ENCODE results near the gene GLOD4. TPM values are rescaled to one million over a fixed set of nuclear protein-coding genes. Genes with fewer than 3 reads are reported as not detected.

Gene GLOD4
- total RNA-seq, 4 donors from 2014 or later = 37.4 to 89.2 (median 46.0) TPM

DNA sequence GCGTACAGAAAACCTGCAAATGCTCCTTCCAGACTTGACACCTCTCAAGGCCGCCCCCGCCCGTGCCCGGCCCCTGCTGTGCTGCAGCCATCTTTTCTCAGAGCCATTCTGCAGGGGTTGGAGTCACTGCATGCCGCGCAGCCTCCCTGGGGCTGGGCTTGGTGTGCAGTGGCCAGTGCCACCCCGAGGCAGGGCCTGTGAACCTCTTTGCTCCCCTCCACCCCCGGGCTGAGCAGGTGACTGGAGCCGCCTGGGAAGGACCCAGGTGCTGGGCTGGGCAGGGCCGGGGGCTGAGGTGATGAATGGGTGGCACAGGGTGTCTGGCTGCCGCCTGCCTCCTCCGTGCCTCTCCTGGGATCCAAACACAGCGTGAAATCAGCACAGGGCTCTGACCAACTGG is 20.4 kb upstream of the GLOD4 start:
- DNase-seq = no peak
- Histone ChIP-seq H3K27ac (no peak overlapping the region), H3K27me3 (no peaks in the 10 kb centered on the region), H3K9me3 (no peaks in the 10 kb centered on the region), H3K4me3 (no peak overlapping the region), H3K36me3 (peaks cover 0 to 82% (median 5%) of the 10 kb centered on the region in 3 donors), H3K4me1 (no peaks in the 10 kb centered on the region)
- intact Hi-C loops (cut with DNase I) = no loop called here
- 96 to 100% methylated on average over 4 to 5 of the region's 14 CpGs for WGBS, 2 donors
- TF ChIP-seq, protein P1, sequence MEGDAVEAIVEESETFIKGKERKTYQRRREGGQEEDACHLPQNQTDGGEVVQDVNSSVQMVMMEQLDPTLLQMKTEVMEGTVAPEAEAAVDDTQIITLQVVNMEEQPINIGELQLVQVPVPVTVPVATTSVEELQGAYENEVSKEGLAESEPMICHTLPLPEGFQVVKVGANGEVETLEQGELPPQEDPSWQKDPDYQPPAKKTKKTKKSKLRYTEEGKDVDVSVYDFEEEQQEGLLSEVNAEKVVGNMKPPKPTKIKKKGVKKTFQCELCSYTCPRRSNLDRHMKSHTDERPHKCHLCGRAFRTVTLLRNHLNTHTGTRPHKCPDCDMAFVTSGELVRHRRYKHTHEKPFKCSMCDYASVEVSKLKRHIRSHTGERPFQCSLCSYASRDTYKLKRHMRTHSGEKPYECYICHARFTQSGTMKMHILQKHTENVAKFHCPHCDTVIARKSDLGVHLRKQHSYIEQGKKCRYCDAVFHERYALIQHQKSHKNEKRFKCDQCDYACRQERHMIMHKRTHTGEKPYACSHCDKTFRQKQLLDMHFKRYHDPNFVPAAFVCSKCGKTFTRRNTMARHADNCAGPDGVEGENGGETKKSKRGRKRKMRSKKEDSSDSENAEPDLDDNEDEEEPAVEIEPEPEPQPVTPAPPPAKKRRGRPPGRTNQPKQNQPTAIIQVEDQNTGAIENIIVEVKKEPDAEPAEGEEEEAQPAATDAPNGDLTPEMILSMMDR (IDR thresholded peaks at IDR 0.05) = no peak
- TF ChIP-seq POLR2A (IDR thresholded peaks at IDR 0.05) = no peak

DNA sequence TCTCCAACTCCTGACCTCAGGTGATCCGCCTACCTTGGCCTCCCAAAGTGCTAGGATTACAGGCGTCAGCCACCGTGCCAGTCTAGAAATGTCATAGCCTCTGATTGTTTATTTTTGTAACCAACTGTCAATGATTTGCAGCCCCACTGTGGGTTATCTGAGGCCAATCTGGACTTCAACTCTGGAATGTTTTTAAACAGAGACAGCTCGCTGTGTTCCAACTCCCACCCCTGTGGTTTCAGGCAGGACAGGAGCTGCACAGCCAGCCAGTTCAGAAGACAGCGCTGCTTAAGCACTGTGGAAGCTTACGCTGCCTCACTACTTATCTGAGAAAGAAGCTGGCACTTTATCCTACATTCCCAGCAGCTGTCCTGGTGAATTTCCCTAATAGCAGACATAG is 19.6 kb upstream of the GLOD4 start:
- intact Hi-C loops (cut with DNase I) = no loop called here

DNA sequence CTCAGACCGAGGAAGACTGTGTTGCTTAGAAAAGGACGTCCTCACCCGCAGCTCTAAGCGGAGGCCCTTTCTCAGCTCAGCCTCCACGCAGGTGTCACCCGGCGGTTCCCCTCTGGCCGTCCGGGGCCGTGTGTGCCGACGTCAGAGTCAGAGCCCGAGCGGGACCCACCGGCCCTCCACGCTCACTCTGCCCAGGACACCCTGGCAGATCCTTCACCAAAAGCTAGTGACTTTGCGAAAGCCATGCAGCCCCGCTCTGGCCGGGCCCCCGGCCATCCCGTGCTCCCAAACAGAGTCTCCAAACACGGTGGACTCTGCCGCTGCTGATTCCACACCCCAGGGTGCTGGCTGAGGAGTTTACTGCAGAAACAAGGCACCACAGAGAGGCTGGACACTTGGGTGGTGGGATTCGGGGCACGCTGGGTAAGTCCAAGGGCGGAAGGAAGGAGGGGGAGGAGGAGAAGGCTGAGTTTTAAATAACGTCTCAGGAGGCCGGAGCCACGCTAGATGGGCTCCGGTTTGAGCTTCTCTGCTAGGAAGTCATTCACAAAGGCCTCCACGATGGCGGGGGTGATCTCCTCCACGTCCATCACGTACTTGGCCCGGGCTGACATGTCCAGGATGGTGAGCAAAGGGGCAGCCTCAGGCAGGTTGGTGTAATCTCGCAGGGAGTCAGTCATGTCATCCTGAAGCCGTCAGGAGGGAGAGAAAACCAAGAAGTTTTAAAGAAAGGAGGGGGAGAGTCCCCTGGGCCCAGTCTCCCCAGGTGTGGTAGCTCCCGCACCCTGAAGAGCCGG is 18.6 kb upstream of the GLOD4 start:
- TF ChIP-seq POLR2A (IDR thresholded peaks at IDR 0.05) = no peak
- TF ChIP-seq, protein P1 (IDR thresholded peaks at IDR 0.05) = no peak
- no peak overlapping the region for H3K27ac ChIP-seq
- no peaks in the 10 kb centered on the region for H3K27me3 ChIP-seq
- H3K36me3 ChIP-seq = peaks cover 0 to 69% (median 5%) of the 10 kb centered on the region in 3 donors
- no peaks in the 10 kb centered on the region for H3K9me3 ChIP-seq
- intact Hi-C loops (cut with DNase I) = no loop called here
- H3K4me1 ChIP-seq = peaks cover 0 to 1% (median 0%) of the 10 kb centered on the region in 3 donors
- no peak for DNase-seq
- 86 to 87% methylated on average over 22 to 25 of the region's 39 CpGs for WGBS, 2 donors
- no peak overlapping the region for H3K4me3 ChIP-seq

More for the DNA sequence above, 19.6 kb upstream of the GLOD4 start:
- H3K4me3 ChIP-seq = no peak overlapping the region
- H3K36me3 ChIP-seq = peaks cover 0 to 78% (median 5%) of the 10 kb centered on the region in 3 donors
- no peak for TF ChIP-seq POLR2A (IDR thresholded peaks at IDR 0.05)
- TF ChIP-seq, protein P1 (IDR thresholded peaks at IDR 0.05) = no peak
- H3K4me1 ChIP-seq = no peaks in the 10 kb centered on the region
- H3K27ac ChIP-seq = no peak overlapping the region
- 80 to 95% methylated on average over 6 of the region's 6 CpGs for WGBS, 2 donors
- H3K9me3 ChIP-seq = no peaks in the 10 kb centered on the region
- H3K27me3 ChIP-seq = no peaks in the 10 kb centered on the region
- no peak for DNase-seq

DNA sequence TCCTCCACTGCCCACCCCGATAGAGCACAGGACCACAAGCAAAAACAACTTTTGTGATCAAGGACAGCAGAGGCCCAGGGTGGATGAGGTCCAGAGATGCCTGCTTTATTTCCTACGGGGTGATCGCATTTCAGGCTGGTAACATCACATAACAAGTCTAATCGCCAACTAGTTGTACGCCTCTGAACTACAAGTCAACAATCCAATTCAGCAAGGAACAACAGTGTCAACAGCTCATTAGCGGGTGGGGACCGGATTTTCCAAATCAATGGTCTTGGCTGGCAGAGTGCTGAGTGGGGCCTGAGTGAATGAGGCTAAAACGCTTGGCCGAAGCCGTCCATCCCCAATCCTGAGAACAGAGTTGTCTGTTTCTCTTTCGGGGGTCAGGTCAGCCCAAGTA is 17.2 kb upstream of the GLOD4 start:
- no peak for DNase-seq
- intact Hi-C loops (cut with DNase I) = loop anchor here (5.0 to 10.0 kb wide), 2 partner anchors 76 to 183 kb away; no protein-coding TSS in a partner anchor
- WGBS, 2 donors = 84 to 92% methylated on average over 10 to 11 of the region's 11 CpGs

DNA sequence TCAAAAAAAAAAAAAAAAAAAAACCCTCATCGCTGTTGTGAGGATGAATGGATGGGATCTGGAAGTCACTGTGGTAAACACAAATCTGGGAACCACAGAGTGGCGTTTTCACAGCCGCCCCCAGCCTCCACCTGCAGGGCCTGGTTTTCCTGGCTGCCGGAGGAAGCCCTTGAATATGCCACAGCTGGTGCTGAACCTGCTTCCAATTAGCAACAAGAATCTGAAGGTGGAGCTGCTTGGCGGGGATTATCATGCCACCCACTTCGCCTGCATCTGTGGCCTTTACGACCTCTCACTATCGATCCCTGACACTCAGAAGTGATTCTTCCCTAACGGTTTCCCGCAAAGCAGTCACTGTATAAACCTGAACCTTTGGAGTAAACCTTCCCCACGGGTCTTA is 16.2 kb upstream of the GLOD4 start:
- Histone ChIP-seq H3K4me1 (peaks cover 7 to 25% (median 10%) of the 10 kb centered on the region in 3 donors), H3K36me3 (peaks cover 0 to 47% (median 5%) of the 10 kb centered on the region in 3 donors), H3K4me3 (no peak overlapping the region), H3K27me3 (no peaks in the 10 kb centered on the region), H3K9me3 (no peaks in the 10 kb centered on the region), H3K27ac (no peak overlapping the region)
- DNase-seq = no peak
- WGBS, 2 donors = 73 to 75% methylated on average over 10 to 11 of the region's 11 CpGs
- no peak for TF ChIP-seq POLR2A (IDR thresholded peaks at IDR 0.05)
- TF ChIP-seq, protein P1 (IDR thresholded peaks at IDR 0.05) = no peak
- intact Hi-C loops (cut with DNase I) = loop anchor here (5.0 to 10.0 kb wide), 2 partner anchors 77 to 184 kb away; no protein-coding TSS in a partner anchor

More for the DNA sequence above, 17.2 kb upstream of the GLOD4 start:
- H3K4me3 ChIP-seq = no peak overlapping the region
- H3K4me1 ChIP-seq = peaks cover 7 to 15% (median 9%) of the 10 kb centered on the region in 3 donors
- TF ChIP-seq POLR2A (IDR thresholded peaks at IDR 0.05) = no peak
- TF ChIP-seq, protein P1 (IDR thresholded peaks at IDR 0.05) = no peak
- no peaks in the 10 kb centered on the region for H3K27me3 ChIP-seq
- no peaks in the 10 kb centered on the region for H3K9me3 ChIP-seq
- H3K27ac ChIP-seq = no peak overlapping the region
- peaks cover 0 to 57% (median 5%) of the 10 kb centered on the region in 3 donors for H3K36me3 ChIP-seq
